ENCODE measurements around the gene GPRIN3.

Gene GPRIN3

DNA sequence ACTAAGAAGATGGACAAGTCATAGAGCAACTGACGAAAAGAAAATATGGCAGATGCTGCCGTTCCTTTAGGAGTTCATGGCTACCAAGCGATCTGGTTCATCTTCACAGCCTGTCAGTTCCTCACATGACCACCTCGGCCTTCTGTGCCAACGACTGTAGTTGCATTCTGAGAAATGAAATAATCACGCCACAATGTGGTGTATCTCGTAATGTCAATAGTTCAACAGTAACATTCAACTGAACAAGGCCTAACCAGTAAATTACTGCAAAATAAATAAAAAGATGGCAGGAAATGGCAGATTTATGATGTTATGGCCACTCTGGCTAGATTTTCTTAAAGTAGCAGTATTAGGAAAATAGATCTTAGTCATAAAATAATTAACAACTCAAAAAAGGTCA is 4.4 kb downstream of the GPRIN3 start:
- TF ChIP-seq, protein P1, sequence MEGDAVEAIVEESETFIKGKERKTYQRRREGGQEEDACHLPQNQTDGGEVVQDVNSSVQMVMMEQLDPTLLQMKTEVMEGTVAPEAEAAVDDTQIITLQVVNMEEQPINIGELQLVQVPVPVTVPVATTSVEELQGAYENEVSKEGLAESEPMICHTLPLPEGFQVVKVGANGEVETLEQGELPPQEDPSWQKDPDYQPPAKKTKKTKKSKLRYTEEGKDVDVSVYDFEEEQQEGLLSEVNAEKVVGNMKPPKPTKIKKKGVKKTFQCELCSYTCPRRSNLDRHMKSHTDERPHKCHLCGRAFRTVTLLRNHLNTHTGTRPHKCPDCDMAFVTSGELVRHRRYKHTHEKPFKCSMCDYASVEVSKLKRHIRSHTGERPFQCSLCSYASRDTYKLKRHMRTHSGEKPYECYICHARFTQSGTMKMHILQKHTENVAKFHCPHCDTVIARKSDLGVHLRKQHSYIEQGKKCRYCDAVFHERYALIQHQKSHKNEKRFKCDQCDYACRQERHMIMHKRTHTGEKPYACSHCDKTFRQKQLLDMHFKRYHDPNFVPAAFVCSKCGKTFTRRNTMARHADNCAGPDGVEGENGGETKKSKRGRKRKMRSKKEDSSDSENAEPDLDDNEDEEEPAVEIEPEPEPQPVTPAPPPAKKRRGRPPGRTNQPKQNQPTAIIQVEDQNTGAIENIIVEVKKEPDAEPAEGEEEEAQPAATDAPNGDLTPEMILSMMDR (IDR thresholded peaks at IDR 0.05; ENCODE audit: low read depth, low read length), result no peak
- no peak overlapping the region for H3K4me3 ChIP-seq (ENCODE audit: low read depth, low read length)
- no peak for DNase-seq (ENCODE audit: low read depth, low spot score)
- in situ Hi-C loops (cut with HindIII; ENCODE audit: low sequenced_read_pairs), result no loop called here

DNA sequence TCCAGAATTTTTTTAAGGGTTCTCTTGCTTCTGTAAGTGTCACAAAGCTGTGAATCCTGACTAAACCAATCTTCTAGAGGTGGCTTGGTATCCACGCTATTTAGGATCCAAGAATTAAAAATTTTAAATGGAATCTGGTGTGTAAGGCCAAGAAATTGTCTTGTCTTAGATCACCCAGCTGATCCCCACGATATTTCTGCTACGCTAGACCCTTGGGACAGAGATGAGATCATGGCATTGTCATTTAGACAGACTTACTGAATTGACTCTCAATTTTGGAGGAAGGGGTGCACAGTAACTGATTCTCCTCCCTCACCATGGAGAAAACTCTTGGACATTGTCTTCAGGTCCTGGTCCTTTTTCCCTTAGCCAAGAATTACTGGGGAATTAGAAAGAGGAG is 5.7 kb downstream of the GPRIN3 start:
- no peak overlapping the region for H3K4me3 ChIP-seq (ENCODE audit: low read depth, low read length)
- no peak for DNase-seq (ENCODE audit: low read depth, low spot score)
- TF ChIP-seq, protein P1 (IDR thresholded peaks at IDR 0.05; ENCODE audit: low read depth, low read length), result no peak
- in situ Hi-C loops (cut with HindIII; ENCODE audit: low sequenced_read_pairs), result no loop called here

DNA sequence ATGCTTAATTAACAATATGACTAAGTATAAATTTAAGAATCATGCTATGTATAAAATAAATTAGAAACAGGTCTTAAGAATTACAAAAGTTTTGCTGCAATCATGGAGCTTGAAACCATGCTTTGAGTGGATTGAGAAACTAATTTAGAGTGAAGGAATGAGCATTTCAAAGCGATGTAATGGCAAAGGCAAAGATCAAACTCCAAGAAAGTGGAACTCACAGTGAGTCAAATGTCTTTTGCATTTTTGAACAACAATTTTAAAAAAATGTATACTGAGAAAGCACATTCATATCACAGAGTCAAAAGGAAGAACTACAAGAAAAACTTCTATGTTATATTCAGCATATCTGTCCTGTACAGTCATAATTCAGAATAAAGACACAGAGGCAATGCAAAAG is 6.6 kb downstream of the GPRIN3 start:
- in situ Hi-C loops (cut with HindIII; ENCODE audit: low sequenced_read_pairs), result no loop called here
- H3K4me3 ChIP-seq (ENCODE audit: low read depth, low read length), result no peak overlapping the region
- DNase-seq (ENCODE audit: low read depth, low spot score), result no peak
- TF ChIP-seq, protein P1 (IDR thresholded peaks at IDR 0.05; ENCODE audit: low read depth, low read length), result no peak

DNA sequence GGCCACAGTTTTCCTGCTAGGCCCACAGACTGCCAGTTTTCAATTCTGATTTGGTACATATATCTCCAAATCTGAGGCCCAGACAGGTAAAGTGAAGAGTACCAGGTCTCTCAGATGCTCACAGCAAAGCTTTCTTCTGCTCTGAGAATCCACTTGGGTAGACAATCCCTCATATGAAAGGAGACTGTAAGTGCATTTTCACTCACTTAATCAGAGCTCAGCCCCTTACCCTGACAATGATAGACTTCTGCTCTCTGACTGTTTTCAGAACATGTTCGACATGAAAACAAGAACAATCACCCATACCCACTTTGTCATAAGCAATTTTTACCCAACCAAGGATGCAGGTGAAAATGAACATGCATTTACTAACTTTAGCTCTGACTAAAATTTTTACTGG is 7.1 kb downstream of the GPRIN3 start:
- TF ChIP-seq, protein P1 (IDR thresholded peaks at IDR 0.05; ENCODE audit: low read depth, low read length), result no peak
- in situ Hi-C loops (cut with HindIII; ENCODE audit: low sequenced_read_pairs), result no loop called here
- no peak for DNase-seq (ENCODE audit: low read depth, low spot score)
- H3K4me3 ChIP-seq (ENCODE audit: low read depth, low read length), result no peak overlapping the region

DNA sequence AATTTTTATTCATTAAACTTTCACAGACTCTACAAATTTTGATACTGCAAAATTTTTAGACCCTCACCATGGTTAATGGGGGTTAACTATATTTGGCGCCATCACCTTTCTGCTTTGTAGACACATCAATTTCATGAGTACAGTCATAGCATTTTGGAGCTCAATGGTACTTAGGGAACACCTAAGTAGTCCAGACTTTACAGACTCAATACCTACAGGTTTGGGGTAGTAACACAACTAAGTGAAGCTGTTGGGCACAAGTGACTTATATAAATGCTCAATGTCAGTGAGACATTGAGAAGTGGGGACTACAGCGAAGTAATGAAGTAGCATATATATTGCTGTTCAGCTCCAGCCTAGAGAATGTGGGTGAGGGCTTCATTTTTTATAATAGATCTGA is 7.5 kb downstream of the GPRIN3 start:
- DNase-seq (ENCODE audit: low read depth, low spot score), result no peak
- TF ChIP-seq, protein P1 (IDR thresholded peaks at IDR 0.05; ENCODE audit: low read depth, low read length), result no peak
- in situ Hi-C loops (cut with HindIII; ENCODE audit: low sequenced_read_pairs), result no loop called here
- H3K4me3 ChIP-seq (ENCODE audit: low read depth, low read length), result no peak overlapping the region

DNA sequence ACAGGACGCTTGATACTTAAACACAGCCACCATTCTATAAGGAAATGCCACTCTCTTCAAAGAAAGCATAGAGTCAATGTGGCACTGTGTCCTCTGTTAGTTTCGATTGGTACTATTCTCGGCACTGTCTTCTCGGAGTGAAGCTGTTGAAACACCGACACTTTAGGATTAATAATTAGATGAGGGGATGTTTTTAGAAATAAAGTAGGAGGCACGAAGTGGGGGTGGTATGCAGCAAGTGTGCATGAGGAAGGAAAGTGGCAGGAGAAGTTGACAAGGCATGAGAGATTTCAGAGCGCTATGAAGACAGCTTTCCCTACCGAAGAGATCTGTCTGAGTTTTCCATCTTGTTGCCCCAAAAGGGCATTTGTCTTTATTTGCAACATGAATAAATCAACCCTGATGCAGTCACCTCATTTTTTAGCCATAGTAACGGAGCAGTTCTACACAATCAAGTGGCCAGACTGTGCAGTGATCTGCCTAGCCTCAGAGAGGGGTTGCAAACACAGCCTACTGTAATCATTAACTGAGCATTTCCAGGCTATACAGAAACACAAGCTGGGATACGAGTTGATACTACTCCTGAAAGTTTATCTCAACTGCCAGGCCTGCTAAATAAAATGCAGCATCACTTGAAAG is 8.3 kb downstream of the GPRIN3 start:
- H3K4me3 ChIP-seq (ENCODE audit: low read depth, low read length), result no peak overlapping the region
- no peak for DNase-seq (ENCODE audit: low read depth, low spot score)
- TF ChIP-seq, protein P1 (IDR thresholded peaks at IDR 0.05; ENCODE audit: low read depth, low read length), result no peak
- in situ Hi-C loops (cut with HindIII; ENCODE audit: low sequenced_read_pairs), result no loop called here

DNA sequence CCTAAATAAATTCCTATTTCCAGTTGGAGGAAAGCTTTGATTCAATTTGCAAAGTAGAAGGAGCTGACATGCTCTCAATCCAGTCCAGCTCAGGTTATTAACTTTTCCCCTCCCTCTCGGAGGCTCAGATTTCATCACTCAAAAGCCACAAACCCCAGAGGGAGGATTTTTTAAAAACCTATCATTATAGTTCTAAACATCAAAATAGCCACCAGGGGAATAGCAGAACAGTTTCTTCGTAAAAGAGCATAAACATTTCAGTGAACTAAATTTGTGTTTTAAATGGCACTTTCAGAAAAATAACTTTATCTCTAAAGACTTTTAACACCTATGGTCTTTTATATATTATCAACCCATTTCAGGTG is 8.8 kb downstream of the GPRIN3 start:
- in situ Hi-C loops (cut with HindIII; ENCODE audit: low sequenced_read_pairs), result no loop called here
- TF ChIP-seq, protein P1 (IDR thresholded peaks at IDR 0.05; ENCODE audit: low read depth, low read length), result no peak
- DNase-seq (ENCODE audit: low read depth, low spot score), result peak; percentile 26
- no peak overlapping the region for H3K4me3 ChIP-seq (ENCODE audit: low read depth, low read length)
